HG03060 (cell line): Measurements from ENCODE around the gene PPP1R13B.

Experiments
- ATAC-seq: cut with Tn5 transposase; IDR thresholded peaks from one replicate; pipeline ENCODE4 v1.9.1; 2021; ENCODE audit warnings: low read depth, moderate number of reproducible peaks; ENCODE audit not compliant: unreplicated experiment

The PPP1R13B gene

DNA sequence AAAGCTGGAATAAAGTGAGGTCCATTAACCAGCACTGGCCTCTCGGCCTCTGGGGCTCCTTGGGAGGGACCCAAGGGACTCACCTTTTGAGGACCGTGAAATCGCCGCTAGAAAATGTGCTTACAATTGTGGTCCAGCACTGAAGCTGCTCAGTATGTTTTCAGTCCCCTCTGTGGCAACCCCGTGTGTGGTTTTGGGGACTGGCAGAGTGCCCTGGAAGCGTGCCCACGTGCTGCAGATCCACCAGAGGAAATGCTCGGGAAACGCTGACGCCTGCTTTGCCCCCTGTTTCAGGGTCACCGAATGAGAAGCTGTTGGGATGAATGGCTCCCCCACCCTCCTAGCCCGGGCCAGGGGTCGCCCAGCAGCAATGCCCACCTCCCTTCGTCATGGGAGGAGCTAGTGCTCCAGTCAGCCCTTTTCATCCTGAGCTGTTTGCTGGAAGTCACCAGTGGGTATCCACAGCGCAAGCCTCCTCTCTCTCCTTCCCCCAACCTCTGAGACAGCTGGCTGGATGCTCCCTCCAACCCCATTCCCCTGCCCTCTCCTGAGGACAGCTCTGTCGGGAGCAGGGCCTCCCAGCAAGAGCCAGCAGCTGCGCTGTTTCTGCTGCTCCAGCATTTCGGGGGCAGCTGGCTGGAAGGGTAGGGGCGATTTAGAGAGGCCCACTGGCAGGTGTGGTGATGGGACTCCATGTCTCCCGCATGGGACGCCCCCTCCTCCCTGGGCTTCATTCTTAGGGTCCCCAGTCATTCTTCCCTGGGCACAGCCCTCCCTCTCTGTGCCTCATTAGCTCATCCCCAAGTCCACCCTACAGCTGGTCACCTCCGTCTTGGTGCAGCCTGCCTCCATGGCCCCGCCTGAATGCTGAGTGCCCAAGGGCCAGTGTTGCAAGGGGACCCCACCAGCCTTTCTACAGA lies 33.2 kb upstream of the PPP1R13B start:
- ATAC-seq, result no peak

DNA sequence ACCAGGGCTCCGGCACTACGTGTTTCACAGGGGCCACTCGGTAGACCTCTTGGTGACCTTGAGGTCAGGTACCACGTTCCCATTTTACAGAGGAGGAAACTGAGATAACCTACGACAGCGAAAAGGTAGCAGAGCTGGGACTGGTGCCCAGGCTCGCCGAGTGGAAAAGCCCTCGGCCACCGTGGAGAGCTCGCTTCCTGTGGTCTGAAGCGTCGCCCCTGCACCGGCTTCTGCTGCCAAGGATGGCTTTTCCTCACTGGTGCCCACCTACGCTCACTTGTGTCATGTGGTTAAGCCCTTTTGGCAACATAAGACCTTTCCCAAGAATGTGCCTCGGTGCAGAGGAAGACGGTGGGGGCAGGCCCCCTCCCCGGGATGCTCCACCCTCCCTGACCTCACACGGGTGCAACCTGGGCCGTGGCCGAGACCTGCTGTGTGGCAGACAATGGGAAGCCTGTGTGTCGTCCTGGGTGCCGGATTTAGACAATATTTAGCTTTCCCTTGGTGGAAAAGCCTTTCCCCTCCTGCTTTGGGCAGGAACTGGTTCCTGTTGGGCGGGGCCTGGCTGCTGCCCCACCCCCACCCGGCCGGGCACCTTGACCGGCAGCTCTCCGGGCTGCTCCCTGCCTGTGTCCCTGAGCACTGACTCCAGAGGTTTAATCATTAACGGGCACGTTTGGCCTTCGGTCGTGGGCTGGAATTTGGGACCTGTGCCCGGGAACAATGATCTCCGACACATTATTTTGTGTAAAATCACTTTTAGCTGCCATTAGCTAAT lies 32.4 kb upstream of the PPP1R13B start:
- no peak for ATAC-seq

DNA sequence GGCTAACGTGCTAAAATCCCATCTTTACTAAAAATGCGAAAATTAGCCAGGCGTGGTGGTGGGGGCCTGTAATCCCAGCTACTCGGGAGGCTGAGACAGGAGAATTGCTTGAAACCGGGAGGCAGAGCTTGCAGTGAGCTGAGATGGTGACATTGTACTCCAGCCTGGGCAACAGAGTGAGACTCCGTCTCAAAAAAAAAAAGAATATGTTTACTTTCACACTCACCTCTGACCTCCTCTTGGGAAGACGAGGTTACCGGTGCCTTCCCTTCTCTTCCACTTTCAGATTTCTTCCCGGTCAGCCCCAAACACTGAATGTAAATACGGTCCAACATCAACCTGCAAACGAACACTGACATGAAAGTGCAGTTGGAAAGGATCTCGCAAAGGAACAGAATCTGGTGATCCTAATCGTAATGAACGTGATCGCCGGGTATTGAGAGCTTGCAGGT lies 31.8 kb upstream of the PPP1R13B start:
- no peak for ATAC-seq

DNA sequence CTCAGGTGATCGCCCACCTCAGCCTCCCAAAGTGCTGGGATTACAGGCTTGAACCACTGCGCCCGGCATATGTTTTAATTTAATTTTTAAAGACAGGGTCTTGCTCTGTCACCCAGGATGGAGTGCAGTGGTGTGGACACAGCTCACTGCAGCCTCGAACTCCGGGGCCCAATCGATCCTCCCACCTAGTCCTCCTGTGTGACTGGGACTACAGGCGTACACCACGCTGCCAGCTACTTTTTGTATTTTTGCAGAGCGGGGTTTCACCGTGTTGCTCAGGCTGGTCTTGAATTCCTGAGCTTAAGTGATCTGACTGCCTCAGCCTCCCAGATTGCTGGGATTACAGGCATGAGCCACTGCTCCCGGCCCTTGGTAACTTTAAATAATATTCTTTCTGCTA lies 30.8 kb upstream of the PPP1R13B start:
- ATAC-seq, result no peak

DNA sequence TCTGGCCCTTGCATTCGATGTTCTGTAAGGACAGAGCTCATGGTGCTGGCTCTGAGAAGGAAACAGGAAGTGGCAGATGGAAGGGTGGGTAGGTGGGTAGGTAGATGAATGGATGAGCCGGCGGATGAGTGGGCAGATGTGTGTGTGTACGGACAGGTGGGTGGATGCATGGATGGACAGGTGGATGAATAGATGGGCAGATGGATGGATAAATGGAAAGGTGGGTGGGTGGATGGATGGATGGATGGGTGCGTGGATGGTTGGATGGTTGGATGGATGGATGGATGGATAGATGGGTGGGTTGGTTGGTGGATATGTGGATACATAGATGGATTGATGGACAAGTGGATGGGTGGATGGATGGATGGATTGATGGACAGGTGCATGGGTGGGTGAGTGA lies 27.6 kb upstream of the PPP1R13B start:
- ATAC-seq, result no peak

DNA sequence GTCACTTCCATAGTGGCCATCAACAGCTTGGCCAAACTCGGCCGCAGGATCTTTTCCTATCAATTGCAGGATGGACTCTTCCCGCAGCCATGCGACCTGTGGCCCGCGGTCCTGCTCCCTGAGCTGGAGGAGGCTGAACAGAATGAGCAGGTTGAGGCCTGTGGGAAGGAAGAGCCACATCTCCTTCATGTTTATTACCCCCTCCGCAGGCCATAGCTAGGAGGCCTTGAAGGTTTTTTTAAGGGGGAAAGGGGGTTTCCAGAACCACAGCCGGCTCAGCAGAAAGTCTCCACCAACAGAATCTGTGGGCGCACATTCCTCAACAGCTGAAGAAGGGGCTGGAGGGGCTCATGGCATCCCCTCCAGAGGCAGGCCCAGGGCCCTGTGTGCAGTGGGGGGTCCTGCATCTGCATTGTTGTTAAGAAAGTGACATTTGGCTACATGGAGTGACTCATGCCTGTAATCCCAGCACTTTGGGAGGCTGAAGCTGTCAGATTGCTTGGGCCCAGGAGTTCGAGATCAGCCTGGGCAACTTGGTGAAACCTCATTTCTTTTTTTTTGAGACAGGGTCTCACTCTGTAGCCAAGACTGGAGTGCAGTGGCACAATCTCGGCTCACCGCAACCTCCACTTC lies 25.2 kb upstream of the PPP1R13B start:
- no peak for ATAC-seq

DNA sequence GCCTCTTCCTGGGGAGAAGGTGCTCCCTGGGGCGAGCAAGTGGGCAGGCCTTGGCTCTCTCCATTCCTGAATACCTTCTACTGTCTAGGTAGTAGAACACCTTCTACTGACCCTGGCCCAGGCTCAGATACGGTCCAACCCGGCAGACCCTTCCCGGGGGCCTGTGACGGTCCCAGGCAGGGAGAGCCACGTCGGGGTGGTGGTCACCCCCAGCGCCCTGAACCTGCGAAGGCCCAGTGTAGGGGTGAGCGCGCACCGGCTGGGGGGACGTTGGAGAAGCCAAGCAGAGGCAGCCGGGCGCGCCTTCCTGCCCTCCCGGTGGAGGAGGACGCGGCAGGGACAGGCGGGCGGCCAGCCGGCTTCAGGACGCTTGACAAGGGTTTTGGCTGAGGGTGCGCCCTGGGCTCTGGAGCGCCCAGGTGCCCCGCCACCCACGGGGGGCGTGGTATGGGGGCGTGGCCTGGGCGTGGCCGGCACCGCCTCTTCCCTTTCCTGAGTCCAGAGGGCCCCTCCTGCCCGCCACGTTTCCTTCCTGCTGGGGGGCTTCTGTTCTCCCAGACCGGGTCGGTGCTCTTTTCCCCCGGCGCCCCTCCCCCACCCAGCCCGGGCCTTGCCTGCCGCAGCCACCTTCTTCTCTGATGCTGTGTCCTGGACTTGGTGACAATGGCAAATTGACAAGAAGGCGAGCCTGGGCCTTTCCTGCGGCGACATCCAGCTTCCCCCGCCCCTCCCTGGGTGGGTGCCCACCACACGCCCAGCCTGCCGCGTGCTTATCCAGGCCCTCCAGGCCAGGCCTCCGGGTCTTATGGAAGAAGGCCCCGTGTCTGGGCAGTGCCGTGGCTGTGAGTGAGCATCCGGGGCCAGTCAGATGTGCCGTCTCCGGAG lies 24.5 kb upstream of the PPP1R13B start:
- no peak for ATAC-seq

DNA sequence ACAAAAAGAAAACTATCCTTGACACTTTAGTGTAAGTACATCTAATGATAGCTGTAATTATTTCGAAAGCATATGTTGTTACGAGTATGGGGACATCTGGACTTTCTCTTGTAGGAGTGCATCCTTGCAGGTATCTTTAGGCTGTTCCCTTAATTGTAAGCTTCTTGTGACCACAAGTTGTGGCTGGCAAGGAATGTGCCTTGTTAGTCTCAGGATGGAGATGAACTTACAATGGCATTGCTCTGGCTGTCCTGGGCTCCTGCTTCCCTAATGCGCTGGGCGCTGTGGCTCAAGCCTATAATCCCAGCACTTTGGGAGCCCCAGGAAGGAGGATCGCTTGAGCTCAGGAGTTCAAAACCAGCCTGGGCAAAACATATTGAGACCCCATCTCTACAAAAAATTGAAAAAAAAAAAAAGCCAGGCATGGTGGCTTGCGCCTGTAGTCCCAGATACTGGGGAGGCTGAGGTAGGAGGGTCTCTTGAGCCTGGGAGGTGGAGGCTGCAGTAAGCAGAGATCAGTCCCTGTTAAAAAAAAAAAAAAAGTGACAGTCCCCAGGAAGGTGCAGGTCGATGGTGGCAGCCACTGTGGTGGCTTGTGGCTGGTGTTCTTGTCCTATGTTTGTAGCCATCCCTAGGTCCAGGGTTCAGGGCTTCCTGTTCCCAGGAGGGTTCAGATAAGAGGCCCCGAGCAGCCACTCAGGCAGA lies 23.7 kb upstream of the PPP1R13B start:
- ATAC-seq, result no peak

DNA sequence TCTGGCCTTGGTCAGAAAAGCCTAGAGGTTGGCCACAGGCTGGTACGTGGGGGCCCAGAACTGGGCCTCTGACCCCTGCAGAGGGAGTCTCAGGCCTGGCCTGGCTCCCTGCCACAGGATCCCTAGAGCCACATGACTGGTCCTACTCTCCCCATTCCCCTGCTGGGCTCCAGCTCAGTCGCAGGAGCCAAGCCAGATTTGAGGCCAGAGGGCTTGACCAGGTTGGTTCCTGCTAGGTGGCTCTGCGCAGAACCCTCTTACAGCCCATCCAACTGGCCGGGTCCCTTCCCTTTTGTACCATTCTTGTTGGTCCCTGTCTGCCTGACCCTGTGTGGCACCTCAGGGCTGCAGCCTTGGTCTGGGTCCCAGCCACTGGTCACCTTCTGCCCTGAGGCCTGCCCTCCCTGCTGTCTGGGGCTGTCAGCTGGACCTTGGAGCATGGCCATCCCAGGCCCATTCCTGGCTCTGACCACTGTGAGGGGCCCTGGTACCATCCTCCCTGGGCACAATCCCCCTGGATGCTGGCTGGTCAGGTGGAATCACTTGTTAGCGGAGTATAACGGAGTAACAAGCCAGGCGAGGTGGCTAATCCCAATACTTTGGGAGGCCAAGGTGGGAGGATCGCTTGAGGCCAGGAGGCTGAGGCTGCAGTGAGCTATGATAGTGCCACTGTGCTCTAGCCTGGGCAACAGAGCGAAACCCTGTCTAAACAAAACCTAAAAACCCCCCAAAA lies 22.9 kb upstream of the PPP1R13B start:
- ATAC-seq, result no peak

DNA sequence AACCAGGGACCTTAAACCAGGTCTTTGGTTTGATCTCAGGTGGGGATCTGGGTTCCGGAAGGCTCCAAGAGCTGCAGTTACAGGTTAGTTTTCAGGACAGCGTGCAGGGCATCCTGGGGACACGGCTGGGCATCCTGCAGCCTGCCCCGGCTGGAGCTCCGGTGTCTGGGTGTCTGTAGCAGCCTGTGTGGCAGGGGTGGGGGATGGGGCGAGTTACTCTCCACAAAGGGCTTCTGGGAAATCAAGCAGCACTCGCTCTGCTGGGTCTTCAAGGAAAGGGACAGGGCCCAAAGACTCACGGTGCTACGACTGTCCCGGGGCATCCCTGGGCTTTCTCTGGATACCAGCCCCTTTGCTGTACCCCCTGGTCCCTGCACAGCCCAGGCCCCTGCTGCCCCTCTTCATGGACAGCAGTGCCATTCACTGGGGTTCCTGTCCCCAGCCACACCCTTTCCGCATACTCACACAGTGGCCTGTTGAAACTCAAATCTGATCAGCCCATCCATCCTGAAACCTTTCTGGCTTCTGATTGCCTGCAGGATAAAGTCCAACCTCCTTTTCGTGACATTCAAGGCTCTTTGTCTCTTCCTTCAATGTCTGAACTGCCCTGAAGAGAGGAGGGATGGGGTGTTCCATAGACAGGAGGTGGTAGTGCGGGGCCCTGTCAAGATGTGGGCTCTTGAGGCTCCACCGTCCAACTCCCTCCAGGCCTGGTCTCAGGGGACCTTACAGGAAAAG lies 22.2 kb upstream of the PPP1R13B start:
- no peak for ATAC-seq

DNA sequence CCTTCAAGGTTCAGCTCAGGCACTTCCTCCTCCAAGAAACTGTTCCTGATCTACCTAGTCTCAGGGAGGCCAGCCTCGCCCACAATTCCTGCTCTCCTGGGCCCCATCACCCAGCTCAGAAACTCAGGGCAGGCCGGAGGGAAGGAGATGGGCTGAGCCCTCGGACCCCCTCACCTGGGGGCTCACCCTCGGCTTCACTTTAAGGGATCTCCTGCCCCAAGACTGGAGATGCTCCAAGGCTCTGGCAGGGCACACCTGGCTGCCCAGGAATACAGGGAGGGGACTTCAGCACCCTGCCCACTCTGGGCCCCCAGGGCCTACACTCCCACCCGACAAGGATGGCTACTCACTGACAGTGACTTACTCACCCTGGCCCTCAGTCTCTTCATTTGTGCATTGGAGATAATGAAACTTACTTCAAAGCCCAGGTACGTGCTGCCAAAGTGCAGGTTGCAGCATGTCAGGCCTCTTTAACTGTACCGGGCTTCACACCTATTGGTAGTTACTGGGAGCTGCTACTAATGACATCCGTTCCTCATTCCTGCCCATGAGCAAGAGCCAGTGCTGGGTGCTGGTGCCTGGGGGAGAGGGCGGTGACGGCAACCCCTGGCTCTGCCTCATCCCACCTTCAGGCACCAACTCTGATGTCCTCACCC lies 21.0 kb upstream of the PPP1R13B start:
- ATAC-seq, result no peak

DNA sequence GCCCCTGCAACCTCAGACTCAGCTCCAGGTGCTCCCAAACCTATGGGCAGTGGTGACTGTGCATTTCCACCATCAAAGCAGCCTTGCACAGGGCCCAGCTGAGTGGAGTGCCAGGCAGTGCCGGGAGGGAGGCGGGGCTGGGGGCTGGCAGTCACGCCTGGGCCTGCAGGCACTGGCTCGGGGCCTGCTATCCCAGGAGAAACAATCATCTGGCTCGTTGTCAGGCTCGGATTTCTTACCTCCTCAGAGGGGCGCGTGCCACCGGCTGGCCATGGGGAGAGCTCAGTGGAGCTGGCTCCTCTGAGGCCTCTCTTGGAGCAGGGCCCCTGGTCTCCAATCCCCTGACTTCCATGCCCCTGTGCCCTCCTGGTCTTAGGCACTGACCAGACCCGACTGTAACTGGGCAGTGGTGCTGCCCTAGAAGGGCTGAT lies 20.2 kb upstream of the PPP1R13B start:
- no peak for ATAC-seq

DNA sequence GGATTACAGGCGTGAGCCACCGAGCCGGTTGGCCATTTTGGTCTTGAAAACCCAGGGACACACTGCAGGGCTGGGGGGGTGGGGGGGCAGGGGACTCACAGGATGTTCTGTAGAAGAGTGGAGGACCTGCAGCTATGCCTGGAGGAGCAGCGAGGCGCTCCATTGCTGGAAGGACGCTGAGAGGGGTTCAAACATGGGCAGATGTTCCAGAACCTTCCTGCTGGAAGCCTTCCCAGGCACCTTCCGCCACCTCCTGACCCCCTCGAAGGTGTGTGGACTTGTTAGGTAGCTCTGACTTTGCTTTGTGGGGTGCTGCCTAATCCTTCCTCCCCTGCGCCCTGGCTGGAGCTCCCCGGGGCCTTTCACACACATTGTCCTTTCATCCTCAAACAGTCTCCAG lies 19.6 kb upstream of the PPP1R13B start:
- ATAC-seq, result no peak

DNA sequence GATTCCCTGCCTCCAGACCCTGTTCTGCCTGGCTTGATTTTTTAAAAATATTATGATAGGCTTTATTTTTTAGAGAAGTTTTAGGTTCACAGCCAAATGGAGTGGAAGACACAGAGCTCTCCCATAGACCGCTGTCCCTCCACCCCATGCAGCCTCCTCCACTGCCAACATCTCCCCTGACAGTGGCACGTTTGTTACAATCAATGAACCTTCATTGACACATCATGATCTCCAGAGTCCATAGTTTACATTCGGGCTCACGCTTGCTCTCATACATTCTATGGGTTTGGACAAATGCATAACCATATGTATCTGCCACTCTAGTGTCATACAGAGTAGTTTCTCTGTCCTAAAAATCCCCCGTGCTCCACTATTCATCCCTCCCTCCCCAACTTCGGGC lies 15.9 kb upstream of the PPP1R13B start:
- ATAC-seq, result no peak

DNA sequence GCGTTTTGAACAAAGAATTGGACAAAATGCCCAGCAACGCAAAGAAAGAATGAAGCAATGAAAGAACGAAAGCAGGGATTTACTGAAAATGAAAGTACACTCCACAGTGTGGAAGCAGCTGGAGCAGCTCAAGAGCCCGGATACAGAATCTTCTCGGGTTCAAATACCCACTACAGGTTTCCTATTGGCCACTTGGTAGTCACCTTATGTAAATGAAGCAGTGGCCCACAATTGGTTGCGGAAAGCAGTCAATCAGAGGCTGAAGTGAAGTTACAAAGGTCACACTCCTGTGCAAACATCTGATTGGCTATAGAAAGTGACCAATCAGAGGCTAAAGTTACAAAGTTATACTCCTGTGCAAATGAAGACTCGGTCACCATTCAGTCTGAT lies 15.0 kb upstream of the PPP1R13B start:
- no peak for ATAC-seq

DNA sequence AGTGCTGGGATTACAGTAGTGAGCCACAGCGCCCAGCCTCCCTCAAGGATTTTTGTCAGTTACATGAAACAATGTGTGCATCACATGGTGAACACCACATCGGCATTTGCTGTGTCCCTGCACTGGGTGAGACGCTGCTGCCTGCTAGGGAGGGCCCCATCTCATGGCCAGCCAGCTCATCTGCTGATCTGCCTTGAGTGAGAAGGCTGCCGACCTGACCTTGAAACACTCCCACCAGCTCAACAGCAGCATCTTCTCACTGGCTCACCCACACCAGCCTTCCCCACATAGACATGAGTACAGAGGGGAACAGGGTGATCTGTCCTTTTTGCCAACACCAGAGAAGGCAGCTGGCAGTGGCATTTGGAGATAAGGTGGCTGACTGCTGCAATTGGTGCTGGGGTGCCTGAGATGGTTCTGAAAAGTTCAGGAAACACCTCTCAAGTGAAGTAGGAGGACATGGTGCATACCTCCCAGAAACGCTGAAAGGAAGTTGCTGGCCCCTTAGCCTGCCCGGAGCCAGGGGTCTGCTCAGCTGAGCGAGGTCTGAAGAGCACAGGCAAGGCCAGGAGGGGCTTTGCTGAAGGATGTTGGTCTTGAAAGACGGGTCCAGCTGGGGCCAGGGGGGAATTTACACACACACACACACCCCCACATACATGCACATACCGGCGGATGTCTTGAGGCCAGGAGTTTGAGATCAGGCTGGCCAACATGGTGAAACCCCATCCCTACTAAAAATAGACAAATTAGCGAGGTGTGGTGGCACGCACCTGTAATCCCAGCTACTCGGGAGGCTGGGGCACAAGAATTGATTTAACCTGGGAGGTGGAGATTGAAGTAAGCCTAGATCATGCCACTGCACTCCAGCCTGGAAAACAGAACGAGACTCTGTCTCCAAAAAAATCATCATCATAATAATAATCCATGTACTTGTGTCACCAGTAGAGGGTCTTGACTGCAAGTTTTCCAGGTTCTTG lies 14.3 kb upstream of the PPP1R13B start:
- no peak for ATAC-seq
